ENCODE results near the gene PRR20G.

DNA sequence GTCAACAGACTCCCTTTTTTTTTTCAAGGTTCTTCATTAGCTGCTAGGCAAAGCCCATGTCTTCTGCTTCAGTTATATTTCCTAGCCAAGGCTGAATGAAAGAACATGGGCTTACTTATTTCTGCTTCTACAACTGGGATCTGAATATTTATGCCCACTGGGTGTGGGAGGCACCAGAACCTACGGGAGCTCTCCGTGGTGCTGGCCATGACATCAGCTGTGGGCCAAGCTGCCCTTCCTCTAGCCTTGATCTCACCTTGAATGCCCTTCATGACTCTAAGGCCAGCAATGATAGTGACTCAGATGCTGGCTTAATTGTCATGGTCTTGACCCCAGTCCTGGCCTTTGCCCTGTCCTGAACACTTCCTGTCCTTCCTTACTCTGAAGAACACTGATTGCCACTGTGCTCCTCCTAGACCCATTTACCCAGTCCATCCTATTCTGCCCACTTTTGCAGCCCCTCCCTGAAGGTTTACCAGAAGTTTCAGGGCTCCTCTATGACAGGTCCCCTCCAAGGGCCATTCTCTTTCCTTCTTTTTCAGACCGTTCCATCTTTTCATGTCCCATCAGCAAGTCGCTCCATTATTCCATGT lies 32.8 kb upstream of the PRR20G start:
- TF ChIP-seq, protein P1, sequence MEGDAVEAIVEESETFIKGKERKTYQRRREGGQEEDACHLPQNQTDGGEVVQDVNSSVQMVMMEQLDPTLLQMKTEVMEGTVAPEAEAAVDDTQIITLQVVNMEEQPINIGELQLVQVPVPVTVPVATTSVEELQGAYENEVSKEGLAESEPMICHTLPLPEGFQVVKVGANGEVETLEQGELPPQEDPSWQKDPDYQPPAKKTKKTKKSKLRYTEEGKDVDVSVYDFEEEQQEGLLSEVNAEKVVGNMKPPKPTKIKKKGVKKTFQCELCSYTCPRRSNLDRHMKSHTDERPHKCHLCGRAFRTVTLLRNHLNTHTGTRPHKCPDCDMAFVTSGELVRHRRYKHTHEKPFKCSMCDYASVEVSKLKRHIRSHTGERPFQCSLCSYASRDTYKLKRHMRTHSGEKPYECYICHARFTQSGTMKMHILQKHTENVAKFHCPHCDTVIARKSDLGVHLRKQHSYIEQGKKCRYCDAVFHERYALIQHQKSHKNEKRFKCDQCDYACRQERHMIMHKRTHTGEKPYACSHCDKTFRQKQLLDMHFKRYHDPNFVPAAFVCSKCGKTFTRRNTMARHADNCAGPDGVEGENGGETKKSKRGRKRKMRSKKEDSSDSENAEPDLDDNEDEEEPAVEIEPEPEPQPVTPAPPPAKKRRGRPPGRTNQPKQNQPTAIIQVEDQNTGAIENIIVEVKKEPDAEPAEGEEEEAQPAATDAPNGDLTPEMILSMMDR (IDR thresholded peaks at IDR 0.05; ENCODE audit: low read depth, low read length): no peak
- TF ChIP-seq POLR2A (IDR thresholded peaks at IDR 0.05; ENCODE audit: extremely low read depth, insufficient read length) (no peak), MAX (IDR thresholded peaks at IDR 0.05; ENCODE audit: low read depth, low read length) (no peak)

Measured in NB4 (cell line).